ENCODE data around the gene HKDC1. TPM values are rescaled to one million over a fixed set of nuclear protein-coding genes. Genes with fewer than 3 reads are reported as not detected.
"Not testable (repeated sequence)": the region's sequence is repeated elsewhere in the genome, so short reads cannot be mapped to it uniquely, and the experiment has no call there.

The HKDC1 gene
- total RNA-seq, 1 experiment from 2014 or later: 0.50 TPM

DNA sequence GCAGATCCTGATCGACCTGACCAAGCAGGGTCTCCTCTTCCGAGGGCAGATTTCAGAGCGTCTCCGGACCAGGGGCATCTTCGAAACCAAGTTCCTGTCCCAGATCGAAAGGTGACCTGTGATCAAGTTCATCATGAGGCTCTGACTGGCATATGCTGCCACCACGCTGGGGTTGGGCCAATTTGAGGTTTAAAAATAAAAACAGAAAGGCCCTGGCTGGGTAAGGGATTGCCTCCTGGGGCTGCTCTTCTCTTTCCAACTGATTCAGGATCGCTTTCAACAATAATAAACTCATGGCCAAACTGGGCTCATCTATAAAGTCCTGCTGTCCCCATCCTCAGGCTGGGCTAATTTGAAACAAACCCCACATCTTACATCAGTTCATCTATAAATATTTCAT, 41.1 kb downstream of the HKDC1 start:
- Histone ChIP-seq H3K27ac (no peak overlapping the region), H3K4me1 (replicated peaks) (no peaks in the 10 kb centered on the region), H3K4me3 (no peak overlapping the region), H3K36me3 (no peaks in the 10 kb centered on the region), H3K9me3 (replicated peaks) (no peaks in the 10 kb centered on the region), H3K27me3 (replicated peaks) (no peaks in the 10 kb centered on the region)
- no peak for DNase-seq (ENCODE audit: low read depth in 1 of 2, low spot score in 2 of 2)

DNA sequence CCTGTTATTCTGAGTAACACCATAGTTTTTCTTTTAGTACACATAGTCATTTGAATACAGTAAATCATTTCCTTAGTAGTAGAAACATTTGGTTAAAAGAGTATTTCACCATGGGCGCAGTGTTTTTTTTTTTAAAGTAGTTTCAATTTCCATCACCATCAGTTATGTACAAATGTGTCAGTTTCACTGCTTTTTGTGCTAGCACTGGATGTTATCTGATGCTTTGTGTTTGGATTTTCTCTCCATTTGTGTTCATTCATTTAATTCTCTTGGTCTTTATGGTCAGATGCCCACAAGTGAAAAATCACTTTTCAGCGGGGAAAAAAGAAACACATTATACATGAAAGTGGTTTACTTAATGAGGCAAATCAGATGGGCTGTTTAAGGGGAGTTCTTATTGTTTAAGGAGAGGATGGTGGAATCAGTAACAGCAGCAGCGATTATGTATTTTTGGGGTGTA, 42.2 kb downstream of the HKDC1 start:
- Histone ChIP-seq H3K4me3 (no peak overlapping the region), H3K9me3 (replicated peaks) (no peaks in the 10 kb centered on the region), H3K36me3 (no peaks in the 10 kb centered on the region), H3K4me1 (replicated peaks) (no peaks in the 10 kb centered on the region), H3K27ac (no peak overlapping the region), H3K27me3 (replicated peaks) (no peaks in the 10 kb centered on the region)
- no peak for DNase-seq (ENCODE audit: low read depth in 1 of 2, low spot score in 2 of 2)

DNA sequence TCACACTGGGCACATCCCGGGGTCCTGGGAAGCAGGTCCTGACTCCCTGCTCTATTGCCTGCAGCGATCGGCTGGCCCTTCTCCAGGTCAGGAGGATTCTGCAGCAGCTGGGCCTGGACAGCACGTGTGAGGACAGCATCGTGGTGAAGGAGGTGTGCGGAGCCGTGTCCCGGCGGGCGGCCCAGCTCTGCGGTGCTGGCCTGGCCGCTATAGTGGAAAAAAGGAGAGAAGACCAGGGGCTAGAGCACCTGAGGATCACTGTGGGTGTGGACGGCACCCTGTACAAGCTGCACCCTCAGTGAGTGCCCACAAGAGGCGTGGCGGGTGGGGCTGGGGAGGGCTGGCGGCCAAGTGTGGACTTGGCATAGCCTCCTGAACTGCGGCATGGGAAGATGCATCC, 45.4 kb downstream of the HKDC1 start:
- no peak for DNase-seq (ENCODE audit: low read depth in 1 of 2, low spot score in 2 of 2)
- Histone ChIP-seq H3K27me3 (replicated peaks) (no peaks in the 10 kb centered on the region), H3K4me1 (replicated peaks) (no peaks in the 10 kb centered on the region), H3K9me3 (replicated peaks) (no peaks in the 10 kb centered on the region), H3K36me3 (no peaks in the 10 kb centered on the region), H3K27ac (no peak overlapping the region), H3K4me3 (no peak overlapping the region)

DNA sequence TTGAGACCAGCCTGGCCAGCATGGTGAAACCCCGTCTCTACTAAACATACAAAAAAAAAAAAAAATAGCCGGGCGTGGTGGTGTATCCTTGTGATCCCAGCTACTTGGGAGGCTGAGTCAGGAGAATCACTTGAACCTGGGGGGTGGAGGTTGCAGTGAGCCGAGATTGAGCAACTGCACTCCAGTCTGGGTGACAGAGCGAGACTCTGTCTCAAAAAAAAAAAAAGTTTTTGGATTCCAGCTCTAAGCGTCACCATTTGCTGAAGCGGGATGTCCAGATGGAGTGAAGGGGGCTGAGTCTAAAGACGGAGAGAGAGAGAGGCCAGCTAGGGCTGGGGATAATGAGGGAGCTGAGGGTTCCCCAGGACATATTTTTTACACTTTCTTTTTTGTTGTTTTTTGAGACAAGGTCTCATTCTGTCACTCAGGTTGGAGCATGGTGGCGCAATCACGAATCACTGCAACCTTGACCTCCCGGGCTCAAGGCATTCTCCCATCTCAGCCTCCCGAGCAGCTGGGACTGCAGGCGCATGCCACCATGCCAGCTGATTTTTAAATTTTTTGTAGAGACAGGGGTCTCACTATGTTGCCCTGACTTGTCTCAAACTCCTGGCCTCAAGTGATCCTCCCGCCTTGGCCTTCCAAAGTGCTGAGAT, 48.8 kb downstream of the HKDC1 start:
- Histone ChIP-seq H3K4me3 (no peak overlapping the region), H3K36me3 (no peaks in the 10 kb centered on the region), H3K4me1 (replicated peaks) (no peaks in the 10 kb centered on the region), H3K9me3 (replicated peaks) (peaks cover 4% of the 10 kb centered on the region; the same call in 1 of the 2 replicates), H3K27ac (no peak overlapping the region), H3K27me3 (replicated peaks) (no peaks in the 10 kb centered on the region)
- no peak for DNase-seq (ENCODE audit: low read depth in 1 of 2, low spot score in 2 of 2)

DNA sequence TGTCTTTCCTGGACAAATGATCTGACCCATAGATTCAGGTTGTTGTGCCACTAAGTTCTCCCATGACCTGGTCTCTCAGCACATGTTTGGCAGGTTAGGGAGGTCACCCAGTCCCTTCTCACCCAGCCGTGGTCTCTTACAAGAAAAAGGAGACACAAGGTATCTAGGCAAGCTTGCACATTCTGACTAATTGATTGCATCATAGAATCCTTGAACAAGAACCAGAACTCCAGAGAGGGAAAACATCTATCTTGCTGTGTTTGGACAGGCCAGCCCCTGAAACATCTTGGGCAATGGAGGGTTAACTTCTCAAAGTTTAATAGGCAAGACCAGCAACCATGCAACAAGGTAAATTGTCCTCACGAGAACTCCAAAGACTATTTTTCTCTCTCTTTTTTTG, 49.6 kb downstream of the HKDC1 start:
- H3K27ac ChIP-seq: no peak overlapping the region
- H3K27me3 ChIP-seq (replicated peaks): no peaks in the 10 kb centered on the region
- no peak for DNase-seq (ENCODE audit: low read depth in 1 of 2, low spot score in 2 of 2)
- no peaks in the 10 kb centered on the region for H3K4me1 ChIP-seq (replicated peaks)
- H3K36me3 ChIP-seq: no peaks in the 10 kb centered on the region
- H3K9me3 ChIP-seq (replicated peaks): peaks cover 4% of the 10 kb centered on the region; the same call in 1 of the 2 replicates
- no peak overlapping the region for H3K4me3 ChIP-seq

DNA sequence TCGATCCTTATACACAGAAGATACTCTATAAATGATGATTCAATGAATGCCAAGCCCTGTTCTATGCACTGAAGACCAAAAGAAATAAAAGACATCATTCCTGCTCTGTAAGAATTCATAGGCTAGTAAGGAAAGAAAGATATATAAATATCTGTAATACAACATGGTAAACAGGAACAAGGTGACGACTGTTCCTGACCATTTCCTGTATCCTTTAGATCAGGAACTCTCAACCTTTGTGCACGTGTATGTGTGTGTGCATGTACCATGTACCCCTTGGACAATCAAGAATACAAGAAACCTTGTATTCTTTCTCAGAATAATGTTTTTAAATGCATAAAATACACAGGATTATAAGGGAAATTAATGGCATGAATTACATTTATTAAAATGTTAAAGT, 50.9 kb downstream of the HKDC1 start:
- Histone ChIP-seq H3K27me3 (replicated peaks) (no peaks in the 10 kb centered on the region), H3K36me3 (no peaks in the 10 kb centered on the region), H3K9me3 (replicated peaks) (peaks cover 4% of the 10 kb centered on the region; the same call in 1 of the 2 replicates), H3K4me3 (no peak overlapping the region), H3K4me1 (replicated peaks) (no peaks in the 10 kb centered on the region), H3K27ac (no peak overlapping the region)
- DNase-seq (ENCODE audit: low read depth in 1 of 2, low spot score in 2 of 2): no peak

DNA sequence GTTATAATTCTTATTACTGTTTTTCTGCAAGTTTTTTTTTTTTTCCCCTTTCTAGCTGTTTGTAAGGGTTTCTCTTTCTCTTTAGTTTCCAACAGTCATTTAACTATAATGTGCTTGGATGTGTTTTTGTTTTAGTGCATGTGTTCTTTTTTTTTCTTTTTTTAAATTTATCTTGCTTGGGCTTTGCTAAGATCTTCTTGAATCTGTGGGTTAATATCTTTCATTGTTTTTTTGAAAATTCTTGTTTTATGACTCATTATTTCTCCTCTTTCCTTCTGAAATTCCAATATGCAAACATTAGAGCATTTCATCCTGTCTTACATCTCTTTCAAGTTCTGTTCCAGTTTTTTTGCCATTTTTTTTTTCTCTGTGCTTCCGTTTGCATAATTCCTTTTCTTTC, 52.5 kb downstream of the HKDC1 start:
- H3K27ac ChIP-seq: no peak overlapping the region
- no peaks in the 10 kb centered on the region for H3K4me1 ChIP-seq (replicated peaks)
- no peaks in the 10 kb centered on the region for H3K27me3 ChIP-seq (replicated peaks)
- no peak overlapping the region for H3K4me3 ChIP-seq
- H3K9me3 ChIP-seq (replicated peaks): peaks cover 4% of the 10 kb centered on the region; the same call in 1 of the 2 replicates
- DNase-seq (ENCODE audit: low read depth in 1 of 2, low spot score in 2 of 2): no peak
- no peaks in the 10 kb centered on the region for H3K36me3 ChIP-seq

DNA sequence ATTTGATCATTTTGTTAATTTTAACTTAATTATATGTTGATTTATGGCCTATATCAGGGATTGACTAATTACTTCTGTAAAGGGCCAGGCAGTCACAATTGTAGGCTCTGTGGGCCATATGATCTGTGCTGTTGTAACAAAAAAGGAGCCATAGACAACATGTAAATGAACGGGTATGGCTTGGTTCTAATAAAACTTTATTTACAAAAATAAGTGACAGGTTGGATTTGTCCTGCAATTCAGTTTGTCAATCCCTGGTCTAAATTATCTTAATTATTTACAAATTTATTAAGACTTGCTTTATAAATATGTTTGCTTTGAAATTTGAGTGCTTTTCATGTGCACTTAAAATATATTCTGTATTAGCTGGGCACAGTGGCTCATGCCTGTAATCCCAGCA, 55.3 kb downstream of the HKDC1 start:
- DNase-seq (ENCODE audit: low read depth in 1 of 2, low spot score in 2 of 2): no peak
- Histone ChIP-seq H3K9me3 (replicated peaks) (peaks cover 4% of the 10 kb centered on the region; the same call in 1 of the 2 replicates), H3K36me3 (no peaks in the 10 kb centered on the region), H3K4me3 (no peak overlapping the region), H3K4me1 (replicated peaks) (no peaks in the 10 kb centered on the region), H3K27ac (no peak overlapping the region), H3K27me3 (replicated peaks) (no peaks in the 10 kb centered on the region)

DNA sequence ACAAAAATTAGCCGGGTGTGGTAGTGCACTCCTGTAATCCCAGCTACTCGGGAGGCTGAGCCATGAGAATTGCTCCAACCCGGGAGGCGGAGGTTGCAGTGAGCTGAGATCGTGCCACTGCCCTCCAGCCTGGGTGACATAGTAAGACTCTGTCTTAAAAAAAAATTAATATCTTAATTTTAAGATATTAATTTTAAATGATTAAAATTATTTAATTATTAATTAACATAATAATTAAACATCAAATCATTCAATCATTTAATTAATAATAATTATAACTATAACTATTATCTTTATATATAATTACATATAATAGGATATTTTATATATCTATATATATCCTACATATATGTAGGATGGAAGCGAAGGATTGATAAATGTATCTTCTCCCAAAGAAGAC, 56.4 kb downstream of the HKDC1 start:
- Histone ChIP-seq H3K4me3 (no peak overlapping the region), H3K4me1 (replicated peaks) (no peaks in the 10 kb centered on the region), H3K9me3 (replicated peaks) (peaks cover 4% of the 10 kb centered on the region), H3K27ac (no peak overlapping the region), H3K36me3 (no peaks in the 10 kb centered on the region), H3K27me3 (replicated peaks) (no peaks in the 10 kb centered on the region)
- DNase-seq (ENCODE audit: low read depth in 1 of 2, low spot score in 2 of 2): no peak

DNA sequence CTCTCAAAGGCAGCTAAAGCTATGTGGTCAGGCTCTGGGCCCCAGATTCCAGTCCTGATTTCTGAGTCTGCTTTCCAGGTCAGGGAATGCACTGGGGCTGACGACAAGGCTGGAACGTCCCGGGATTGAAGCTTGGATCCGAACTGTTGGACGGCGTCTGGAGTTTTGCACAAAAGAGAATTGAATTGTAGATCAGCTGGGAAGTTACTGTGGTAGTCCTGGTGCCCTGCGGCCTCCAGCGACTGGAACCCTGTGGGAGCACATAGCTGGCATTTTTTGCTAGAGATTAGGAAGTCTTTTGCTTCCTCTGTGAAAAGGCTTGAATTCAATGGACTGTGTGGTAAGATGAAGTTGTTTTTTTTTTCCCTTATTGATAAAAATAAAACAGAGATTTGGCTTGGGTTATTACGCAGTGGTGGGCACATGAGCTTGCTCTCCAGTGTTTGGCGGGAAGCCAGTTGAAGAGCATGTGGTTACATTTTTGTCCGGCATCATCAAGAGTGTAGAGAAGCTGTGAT, 58.4 kb downstream of the HKDC1 start, which contains the start of gene HK1:
TSS of gene HK1 (plus strand) at position 51 of the 518 bp plus-strand sequence.
- no peak within 1 kb of the TSS for H3K4me3 ChIP-seq
- no peaks in the 10 kb centered on the region for H3K4me1 ChIP-seq (replicated peaks)
- no peak for DNase-seq (ENCODE audit: low read depth in 1 of 2, low spot score in 2 of 2)

DNA sequence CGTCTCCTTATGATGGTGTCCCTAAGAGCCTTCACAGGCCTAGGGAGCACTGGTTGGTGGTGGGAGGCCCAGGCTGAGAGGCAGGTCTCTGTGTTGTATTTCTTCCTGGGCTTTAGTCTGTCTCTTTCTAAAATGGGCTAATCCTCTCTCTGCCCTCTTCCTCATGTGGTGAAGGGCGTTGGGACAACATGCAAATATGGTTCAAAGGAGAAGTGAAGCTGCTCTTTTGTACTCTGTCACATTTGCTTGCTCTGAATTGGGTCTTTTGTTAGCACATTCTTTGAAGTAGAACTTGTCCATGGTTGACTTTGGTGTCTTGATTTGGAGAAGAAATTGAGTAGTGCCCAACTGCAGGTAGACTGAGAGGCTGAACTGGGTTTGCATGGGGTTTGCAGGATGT, 59.0 kb downstream of the HKDC1 start:
- Histone ChIP-seq H3K4me3 (no peak overlapping the region), H3K27me3 (replicated peaks) (no peaks in the 10 kb centered on the region), H3K36me3 (no peaks in the 10 kb centered on the region), H3K9me3 (replicated peaks) (no peaks in the 10 kb centered on the region; the same call in 1 of the 2 replicates), H3K27ac (no peak overlapping the region), H3K4me1 (replicated peaks) (no peaks in the 10 kb centered on the region)
- DNase-seq (ENCODE audit: low read depth in 1 of 2, low spot score in 2 of 2): no peak

More for the DNA sequence above, 58.4 kb downstream of the HKDC1 start, which contains the start of gene HK1:
- Histone ChIP-seq H3K27ac (no peak within 1 kb of the TSS), H3K9me3 (replicated peaks) (no peaks in the 10 kb centered on the region; the same call in 1 of the 2 replicates), H3K36me3 (no peaks in the 10 kb centered on the region), H3K27me3 (replicated peaks) (no peaks in the 10 kb centered on the region)

DNA sequence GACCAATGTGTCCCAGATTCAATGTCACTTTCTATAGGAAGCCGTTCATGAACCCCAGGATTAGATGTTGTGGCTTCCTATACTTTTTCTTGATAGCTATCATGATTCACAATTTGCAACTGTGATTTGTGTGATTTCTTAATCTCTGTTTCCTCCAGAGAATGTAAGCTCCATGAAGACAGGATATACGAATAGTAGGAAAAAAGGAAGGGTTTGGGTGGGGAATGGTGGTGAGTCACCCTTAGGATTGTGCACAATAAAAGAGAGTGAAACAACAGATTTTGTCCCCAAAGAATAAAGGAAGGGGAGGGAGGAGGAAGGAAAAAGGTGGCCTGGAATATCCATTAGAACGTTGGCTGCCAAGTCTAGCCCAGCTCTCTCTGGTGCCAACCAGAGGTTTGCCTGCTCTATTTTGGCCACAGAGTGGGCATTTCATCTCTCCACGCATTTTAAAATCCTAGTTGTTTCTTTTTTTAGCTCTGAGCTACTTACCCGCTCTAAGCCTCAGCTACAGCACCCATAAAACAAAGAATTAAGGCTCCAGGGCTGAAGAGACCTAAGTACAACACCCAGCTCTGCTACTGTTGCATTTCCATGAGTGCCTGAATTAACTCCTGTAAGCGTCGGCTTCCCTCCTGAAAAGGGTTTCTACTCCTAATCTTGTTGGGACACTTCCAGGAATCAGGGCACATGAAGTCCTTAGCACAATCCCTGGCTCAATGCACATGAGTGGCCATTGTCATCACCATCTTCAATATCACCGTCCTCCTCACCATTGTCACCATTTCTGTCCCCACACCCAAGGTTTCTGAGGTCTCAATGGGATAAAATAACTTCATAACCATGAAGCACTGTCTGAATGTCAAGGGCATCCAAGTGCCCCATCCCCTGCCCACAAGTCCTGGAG, 61.6 kb downstream of the HKDC1 start:
- H3K4me1 ChIP-seq (replicated peaks): no peaks in the 10 kb centered on the region
- no peak for DNase-seq (ENCODE audit: low read depth in 1 of 2, low spot score in 2 of 2)
- H3K4me3 ChIP-seq: no peak overlapping the region
- H3K27me3 ChIP-seq (replicated peaks): 0 out of 2 replicates have a peak, but pooled peaks cover 6% of the 10 kb centered on the region
- no peak overlapping the region for H3K27ac ChIP-seq
- H3K36me3 ChIP-seq: no peaks in the 10 kb centered on the region
- H3K9me3 ChIP-seq (replicated peaks): no peaks in the 10 kb centered on the region; the same call in 1 of the 2 replicates

DNA sequence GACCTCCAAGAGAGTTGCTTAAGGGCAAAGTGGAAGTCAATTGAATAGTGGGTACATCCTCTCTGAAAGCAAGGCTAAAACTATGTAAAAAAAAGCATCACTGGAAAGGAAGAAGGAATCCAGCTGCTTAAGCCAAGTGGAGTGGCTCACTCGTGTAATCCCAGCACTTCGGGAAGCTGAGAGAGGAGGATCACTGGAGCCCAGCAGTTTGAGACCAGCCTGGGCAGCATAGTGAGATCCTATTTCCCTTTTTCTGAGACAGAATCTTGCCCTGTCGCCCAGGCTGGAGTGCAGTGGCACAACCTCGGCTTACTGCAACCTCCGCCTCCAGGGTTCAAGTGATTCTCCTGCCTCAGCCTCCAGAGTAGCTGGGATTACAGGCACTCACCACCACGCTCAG, 64.3 kb downstream of the HKDC1 start:
- not testable (repeated sequence) for H3K4me3 ChIP-seq; H3K36me3 ChIP-seq; H3K4me1 ChIP-seq (replicated peaks); H3K27ac ChIP-seq; H3K27me3 ChIP-seq (replicated peaks); H3K9me3 ChIP-seq (replicated peaks); DNase-seq (ENCODE audit: low read depth in 1 of 2, low spot score in 2 of 2)

DNA sequence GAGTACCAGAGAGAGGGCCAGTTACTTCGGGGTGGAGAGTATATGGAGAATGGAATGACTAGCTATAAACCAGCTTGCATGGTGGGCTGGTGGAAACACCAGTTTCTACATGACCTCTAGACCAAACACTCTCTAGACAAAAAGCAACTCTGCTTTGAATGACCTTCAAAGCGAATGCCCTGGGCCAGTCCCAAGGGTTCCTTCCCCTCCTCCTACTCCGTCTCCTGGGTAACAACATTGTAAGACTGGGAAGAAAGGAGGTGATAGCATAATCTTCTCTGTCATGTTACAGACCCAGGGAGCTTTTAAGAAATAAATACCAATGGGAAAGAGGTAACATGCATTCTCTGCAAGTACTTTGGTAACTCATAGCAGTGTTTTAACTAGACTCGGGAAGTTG, 65.6 kb downstream of the HKDC1 start:
- no peaks in the 10 kb centered on the region for H3K36me3 ChIP-seq
- no peak overlapping the region for H3K27ac ChIP-seq
- DNase-seq (ENCODE audit: low read depth in 1 of 2, low spot score in 2 of 2): no peak
- no peaks in the 10 kb centered on the region for H3K4me1 ChIP-seq (replicated peaks)
- 0 out of 2 replicates have a peak, but pooled peaks cover 6% of the 10 kb centered on the region for H3K27me3 ChIP-seq (replicated peaks)
- no peak overlapping the region for H3K4me3 ChIP-seq
- no peaks in the 10 kb centered on the region; the same call in 1 of the 2 replicates for H3K9me3 ChIP-seq (replicated peaks)

Measured in SJSA1 (cell line).